Heart left ventricle (tissue), 16 donors: Measurements from ENCODE around the gene TMEM72. TPM values are rescaled to one million over a fixed set of nuclear protein-coding genes. Genes with fewer than 3 reads are reported as not detected.

Experiments
- ATAC-seq, 4 donors: fragments of 200-7000 bp; cut with Tn5 transposase; one replicate each; pipeline ENCODE4 v1.9.1; 2020 to 2022; ENCODE audit warnings: moderate library complexity in 4 of 4, mild to moderate bottlenecking in 3 of 4, moderate number of reproducible peaks in 1 of 4
- DNase-seq, 5 donors: peaks; one replicate each; pipeline ENCODE4 v3.0.0-alpha.2; 2020
- H3K27ac ChIP-seq, 12 donors: fragments of 200-600 bp; sonication (generic) in 4 of 12; one replicate each; pipeline versions ENCODE4 v1.5.0 to v1.8.0; 2016 to 2022; ENCODE audit warnings: mild to moderate bottlenecking in 2 of 12
- H3K27me3 ChIP-seq, 9 donors: fragments of 200-600 bp; sonication (generic) in 2 of 9; one replicate each; pipeline versions ENCODE4 v1.5.1 to v1.8.0; 2016 to 2022; ENCODE audit warnings: mild to moderate bottlenecking in 3 of 9
- H3K36me3 ChIP-seq, 9 donors: fragments of 200-600 bp; sonication (generic) in 2 of 9; one replicate each; pipeline versions ENCODE4 v1.5.0 to v1.8.0; 2018 to 2022; ENCODE audit warnings: mild to moderate bottlenecking in 2 of 9
- H3K4me1 ChIP-seq, 12 donors: fragments of 200-600 bp; sonication (generic) in 4 of 12; one replicate each; pipeline versions ENCODE4 v1.5.0 to v1.8.0; 2016 to 2022; ENCODE audit warnings: mild to moderate bottlenecking in 3 of 12
- H3K4me3 ChIP-seq, 12 donors: fragments of 200-600 bp; sonication (generic) in 4 of 12; one replicate each; pipeline versions ENCODE4 v1.5.0 to v1.8.0; 2017 to 2022; ENCODE audit warnings: mild to moderate bottlenecking in 9 of 12, moderate library complexity in 4 of 12
- H3K9me3 ChIP-seq, 12 donors: fragments of 200-600 bp; sonication (generic) in 4 of 12; one replicate each; pipeline versions ENCODE4 v1.5.0 to v1.8.0; 2016 to 2022; ENCODE audit warnings: mild to moderate bottlenecking in 1 of 12
- CTCF ChIP-seq, 12 donors: fragments of 200-600 bp; sonication (generic) in 4 of 12; IDR thresholded peaks; one replicate each; pipeline versions ENCODE4 v1.5.0 to v1.8.0; 2018 to 2022; ENCODE audit warnings: antibody characterized with exemption in 12 of 12, mild to moderate bottlenecking in 5 of 12
- POLR2A ChIP-seq, 2 donors: fragments of 450-650 bp; IDR thresholded peaks; one replicate each; pipeline ENCODE4 v1.6.1; 2017; ENCODE audit warnings: antibody characterized with exemption in 2 of 2, mild to moderate bottlenecking in 2 of 2, moderate library complexity in 2 of 2
- WGBS, 4 donors: extraction: QIAGEN DNeasy Blood & Tissue Kit in 2 of 4; methylation state at CpG; one replicate each; pipeline versions ENCODE4 v1.1.5 to v1.1.7; 2013 to 2018; 5-methylcytosine and 5-hydroxymethylcytosine counted together
- intact Hi-C, 10 donors: fragments of 100-400 bp; cut with DNase I; formaldehyde crosslinking; loops; one replicate each; pipeline versions ENCODE4 v1.11.1 to v1.14.2; 2022
- polyA plus RNA-seq, 2 donors: library from polyadenylated mRNA; stranded (reverse); fragments of 200-250 nt; gene quantifications; one replicate each; pipeline ENCODE4 v1.2.3, GENCODE V29; 2013
- total RNA-seq, 9 donors: library from RNA; depleted of rRNA in 2 of 9; stranded (reverse); fragments of >200 nt in 2 of 9; fragmentation: NEBNext Ultra II Directional in 3 of 9; extraction: Animal tissue kit (Norgen Biotek cat#: 25700) in 3 of 9; gene quantifications; one replicate each; pipeline versions ENCODE4 v1.1.0 to v1.2.4, GENCODE V29; 2016 to 2023
- donor health status: ischemic (EF 13 %, LVEDD 7.1; RV severe dilation, severe dysfunction).
- donor health status: healthy with polysubstance abuse.
- donor health status: DM: no; HTN: yes; CAD: no.
- donor health status: DM: no; HTN: no; CAD: no.
- donor health status: ischemic (EF 25% LVEDD 6.9; RV normal size, moderate dysfunction).
- donor health status: ischemic (EF 25% LVEDD 5.7; RV mildly dilated, moderate dysfunction).
- donor health status: healthy.
- donor health status: DM: yes; HTN: yes; CAD: no.
- donor health status: ischemic (EF 35%, LVEDD 5.7; RV mildly dilated, moderate dysfunction).
- donor health status: nonischemic (EF 11% LVEDD 7.7; RV severe dilation, severe dysfunction).
- donor health status: DM: yes; HTN: yes; CAD: no.
- donor health status: PGD.
- donor health status: ischemic (EF 29% LVEDD 5.4; RV normal size, mild dysfunction).
- donor health status: nonischemic (EF 23%, LVEDD 6.1; RV moderate dilation, normal function).

The TMEM72 gene
- total and polyA plus RNA-seq, 11 donors: 0.15 to 0.27 TPM; not detected in 9

GRCh38 chr10:44886966-44887365, 24.2 kb upstream of the TMEM72 start:
- DNase-seq (no peak), ATAC-seq (no peak)
- Histone ChIP-seq H3K36me3 (no peaks in the 10 kb centered on the region), H3K27me3 (no peaks in the 10 kb centered on the region), H3K9me3 (no peaks in the 10 kb centered on the region), H3K4me1 (no peaks in the 10 kb centered on the region), H3K4me3 (no peak overlapping the region), H3K27ac (no peak overlapping the region)
- TF ChIP-seq CTCF (IDR thresholded peaks at IDR 0.05) (no peak), POLR2A (IDR thresholded peaks at IDR 0.05) (no peak)
- 95 to 100% (median 97%) methylated on average over 5 of the region's 5 CpGs for WGBS, 4 donors
- intact Hi-C loops: no loop called here

DNA sequence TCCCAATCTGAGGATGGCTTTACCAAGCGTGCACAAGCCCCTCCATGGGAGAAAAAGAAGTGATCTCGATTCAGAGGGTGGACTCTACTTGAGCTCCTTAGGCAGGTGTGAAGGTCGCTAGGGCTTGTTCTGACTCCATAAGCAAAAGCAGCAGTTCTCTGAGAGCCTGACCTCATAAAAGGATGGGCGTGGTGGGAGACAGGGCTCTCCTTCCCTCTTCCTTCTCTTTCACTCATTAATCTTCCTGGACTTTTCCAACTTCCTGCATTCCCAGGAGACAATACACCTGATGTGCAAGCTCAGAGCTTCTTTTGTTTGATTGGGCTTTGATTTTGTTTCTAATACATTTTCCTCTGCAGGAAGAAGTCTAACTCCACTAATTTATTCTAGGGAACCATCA, 22.3 kb upstream of the TMEM72 start:
- Histone ChIP-seq H3K36me3 (no peaks in the 10 kb centered on the region), H3K9me3 (no peaks in the 10 kb centered on the region), H3K4me1 (no peaks in the 10 kb centered on the region), H3K27ac (no peak overlapping the region), H3K27me3 (no peaks in the 10 kb centered on the region), H3K4me3 (no peak overlapping the region)
- no peak for ATAC-seq
- intact Hi-C loops: no loop called here
- WGBS, 4 donors: 86 to 95% (median 93%) methylated on average over 4 of the region's 4 CpGs
- no peak for TF ChIP-seq POLR2A (IDR thresholded peaks at IDR 0.05)
- no peak for TF ChIP-seq CTCF (IDR thresholded peaks at IDR 0.05)
- no peak for DNase-seq

- TF ChIP-seq POLR2A (IDR thresholded peaks at IDR 0.05) (no peak), CTCF (IDR thresholded peaks at IDR 0.05) (no peak)
- Histone ChIP-seq H3K4me3 (no peak overlapping the region), H3K27ac (no peak overlapping the region), H3K4me1 (no peaks in the 10 kb centered on the region), H3K36me3 (no peaks in the 10 kb centered on the region), H3K9me3 (no peaks in the 10 kb centered on the region), H3K27me3 (no peaks in the 10 kb centered on the region)
- intact Hi-C loops: no loop called here
- DNase-seq (no peak), ATAC-seq (no peak)
- 75 to 97% (median 87%) methylated on average over 1 of the region's 1 CpG for WGBS, 4 donors
These were observed 21.3 kb upstream of the TMEM72 start for GRCh38 chr10:44889834-44890233.

GRCh38 chr10:44890696-44891563, 20.2 kb upstream of the TMEM72 start:
- H3K27ac ChIP-seq: no peak overlapping the region
- H3K36me3 ChIP-seq: no peaks in the 10 kb centered on the region
- H3K27me3 ChIP-seq: no peaks in the 10 kb centered on the region
- ATAC-seq: no peak
- DNase-seq: no peak
- H3K4me3 ChIP-seq: no peak overlapping the region
- TF ChIP-seq POLR2A (IDR thresholded peaks at IDR 0.05) (no peak), CTCF (IDR thresholded peaks at IDR 0.05) (no peak)
- H3K4me1 ChIP-seq: no peaks in the 10 kb centered on the region
- no peaks in the 10 kb centered on the region for H3K9me3 ChIP-seq
- intact Hi-C loops: no loop called here
- 89 to 95% (median 94%) methylated on average over 6 of the region's 6 CpGs for WGBS, 4 donors
